ENCODE measurements around the gene FHOD1.

The FHOD1 gene

GRCh38 chr16:67207249-67208091 lies 39.8 kb downstream of the FHOD1 start:
- no peaks in the 10 kb centered on the region for H3K4me1 Mint-ChIP-seq
- no peaks in the 10 kb centered on the region for H3K9me3 Mint-ChIP-seq
- no peak for DNase-seq
- H3K27me3 Mint-ChIP-seq = peaks cover 3% of the 10 kb centered on the region
- CTCF ChIA-PET = interaction anchor here (1.1 to 1.7 kb wide), 2 partner anchors 9 to 19 kb away, joined by 5 read pairs; partner anchors contain the start of gene TMEM208
- H3K27ac Mint-ChIP-seq = no peak overlapping the region
- H3K36me3 Mint-ChIP-seq = peaks cover 12% of the 10 kb centered on the region
- H3K4me3 Mint-ChIP-seq = no peak overlapping the region

- Mint-ChIP-seq H3K27me3 (peaks cover 3% of the 10 kb centered on the region), H3K4me1 (no peaks in the 10 kb centered on the region), H3K4me3 (no peak overlapping the region), H3K27ac (no peak overlapping the region), H3K36me3 (peaks cover 13% of the 10 kb centered on the region), H3K9me3 (no peaks in the 10 kb centered on the region)
- no peak for DNase-seq
- CTCF ChIA-PET = no interaction called here
Measured at GRCh38 chr16:67206838-67207248, 40.4 kb downstream of the FHOD1 start.

GRCh38 chr16:67206129-67206837 lies 41.0 kb downstream of the FHOD1 start:
- H3K9me3 Mint-ChIP-seq = no peaks in the 10 kb centered on the region
- no peaks in the 10 kb centered on the region for H3K4me1 Mint-ChIP-seq
- no peak overlapping the region for H3K27ac Mint-ChIP-seq
- CTCF ChIA-PET = no interaction called here
- H3K36me3 Mint-ChIP-seq = peaks cover 14% of the 10 kb centered on the region
- no peak overlapping the region for H3K4me3 Mint-ChIP-seq
- no peaks in the 10 kb centered on the region for H3K27me3 Mint-ChIP-seq
- no peak for DNase-seq

- no peaks in the 10 kb centered on the region for H3K9me3 Mint-ChIP-seq
- no peaks in the 10 kb centered on the region for H3K4me1 Mint-ChIP-seq
- no peaks in the 10 kb centered on the region for H3K27me3 Mint-ChIP-seq
- CTCF ChIA-PET = interaction anchor here (0.8 kb wide), 1 partner anchor 23 kb away, joined by 3 read pairs; the partner anchor contains the start of gene TMEM208
- no peak overlapping the region for H3K27ac Mint-ChIP-seq
- DNase-seq = no peak
- H3K36me3 Mint-ChIP-seq = peaks cover 23% of the 10 kb centered on the region
- no peak overlapping the region for H3K4me3 Mint-ChIP-seq
Measured at GRCh38 chr16:67204076-67204475, 43.2 kb downstream of the FHOD1 start.

- CTCF ChIA-PET = interaction anchor here (1.0 kb wide), 1 partner anchor 9 kb away, joined by 3 read pairs; no protein-coding TSS in a partner anchor
- H3K9me3 Mint-ChIP-seq = no peaks in the 10 kb centered on the region
- H3K27me3 Mint-ChIP-seq = no peaks in the 10 kb centered on the region
- peaks cover 28% of the 10 kb centered on the region for H3K36me3 Mint-ChIP-seq
- peaks cover 2% of the 10 kb centered on the region for H3K4me1 Mint-ChIP-seq
- no peak overlapping the region for H3K4me3 Mint-ChIP-seq
- no peak for DNase-seq
- H3K27ac Mint-ChIP-seq = no peak overlapping the region
Measured at GRCh38 chr16:67202956-67203493, 44.3 kb downstream of the FHOD1 start.

- CTCF ChIA-PET = interaction anchor here (1.0 kb wide), 1 partner anchor 9 kb away, joined by 3 read pairs; no protein-coding TSS in a partner anchor
- no peaks in the 10 kb centered on the region for H3K27me3 Mint-ChIP-seq
- no peak for DNase-seq
- H3K9me3 Mint-ChIP-seq = no peaks in the 10 kb centered on the region
- no peak overlapping the region for H3K27ac Mint-ChIP-seq
- H3K4me1 Mint-ChIP-seq = peaks cover 2% of the 10 kb centered on the region
- H3K4me3 Mint-ChIP-seq = no peak overlapping the region
- peaks cover 33% of the 10 kb centered on the region for H3K36me3 Mint-ChIP-seq
Measured at GRCh38 chr16:67202426-67202825, 44.9 kb downstream of the FHOD1 start.

- peaks cover 35% of the 10 kb centered on the region for H3K36me3 Mint-ChIP-seq
- H3K9me3 Mint-ChIP-seq = no peaks in the 10 kb centered on the region
- no peak for DNase-seq
- no peak overlapping the region for H3K27ac Mint-ChIP-seq
- no peak overlapping the region for H3K4me3 Mint-ChIP-seq
- H3K4me1 Mint-ChIP-seq = peaks cover 4% of the 10 kb centered on the region
- CTCF ChIA-PET = no interaction called here
- no peaks in the 10 kb centered on the region for H3K27me3 Mint-ChIP-seq
Measured at GRCh38 chr16:67201411-67202345, 45.6 kb downstream of the FHOD1 start.

- Mint-ChIP-seq H3K27me3 (no peaks in the 10 kb centered on the region), H3K4me3 (no peak overlapping the region), H3K27ac (no peak overlapping the region), H3K36me3 (peaks cover 42% of the 10 kb centered on the region), H3K4me1 (peaks cover 16% of the 10 kb centered on the region), H3K9me3 (no peaks in the 10 kb centered on the region)
- CTCF ChIA-PET = interaction anchor here (0.9 kb wide), 1 partner anchor 187 kb away, joined by 3 read pairs; no protein-coding TSS in a partner anchor
- no peak for DNase-seq
Measured at GRCh38 chr16:67200491-67200890, 46.8 kb downstream of the FHOD1 start.

GRCh38 chr16:67199808-67200198 lies 47.5 kb downstream of the FHOD1 start:
- H3K4me1 Mint-ChIP-seq = peaks cover 19% of the 10 kb centered on the region
- no peaks in the 10 kb centered on the region for H3K27me3 Mint-ChIP-seq
- no peak overlapping the region for H3K27ac Mint-ChIP-seq
- peaks cover 48% of the 10 kb centered on the region for H3K36me3 Mint-ChIP-seq
- H3K4me3 Mint-ChIP-seq = no peak overlapping the region
- H3K9me3 Mint-ChIP-seq = no peaks in the 10 kb centered on the region
- CTCF ChIA-PET = interaction anchor here (0.9 kb wide), 1 partner anchor 187 kb away, joined by 3 read pairs; no protein-coding TSS in a partner anchor
- no peak for DNase-seq

GRCh38 chr16:67199011-67199807 lies 48.1 kb downstream of the FHOD1 start, which contains the start of gene ELMO3:
Gene ELMO3, plus strand, starts transcription at chr16:67199131. Its CDS starts 196 bp downstream, at chr16:67199327.
- H3K9me3 Mint-ChIP-seq = no peaks in the 10 kb centered on the region
- no peak for DNase-seq
- H3K4me1 Mint-ChIP-seq = peaks cover 23% of the 10 kb centered on the region
- no peak within 1 kb of the TSS for H3K4me3 Mint-ChIP-seq
- H3K27ac Mint-ChIP-seq = peak within 1 kb of the TSS; percentile 37
- CTCF ChIA-PET = interaction anchor here (1.0 to 1.9 kb wide), 3 partner anchors 9 to 13 kb away, joined by 5 to 7 read pairs (median 5); partner anchors contain the start of gene EXOC3L1
- H3K27me3 Mint-ChIP-seq = no peaks in the 10 kb centered on the region
- H3K36me3 Mint-ChIP-seq = peaks cover 53% of the 10 kb centered on the region

- no peak overlapping the region for H3K4me3 Mint-ChIP-seq
- H3K9me3 Mint-ChIP-seq = no peaks in the 10 kb centered on the region
- peak; percentile 52 for DNase-seq
- no peaks in the 10 kb centered on the region for H3K27me3 Mint-ChIP-seq
- H3K36me3 Mint-ChIP-seq = peaks cover 55% of the 10 kb centered on the region
- CTCF ChIA-PET = interaction anchor here (0.8 to 1.9 kb wide), 8 partner anchors 8 to 230 kb away, joined by 3 to 7 read pairs (median 5); partner anchors contain the start of genes EXOC3L1, TMEM208 and TPPP3
- peaks cover 31% of the 10 kb centered on the region for H3K4me1 Mint-ChIP-seq
- peak overlapping the region; percentile 37 for H3K27ac Mint-ChIP-seq
Measured at GRCh38 chr16:67198238-67198734, 49.0 kb downstream of the FHOD1 start.

- Mint-ChIP-seq H3K27me3 (no peaks in the 10 kb centered on the region), H3K4me3 (no peak overlapping the region), H3K9me3 (no peaks in the 10 kb centered on the region), H3K27ac (no peak overlapping the region), H3K36me3 (peaks cover 55% of the 10 kb centered on the region), H3K4me1 (peaks cover 36% of the 10 kb centered on the region)
- no peak for DNase-seq
- CTCF ChIA-PET = interaction anchor here (0.8 to 1.9 kb wide), 9 partner anchors 8 to 230 kb away, joined by 3 to 7 read pairs (median 5); partner anchors contain the start of genes EXOC3L1, TMEM208 and TPPP3
Measured at GRCh38 chr16:67197704-67198103, 49.6 kb downstream of the FHOD1 start.

Data from activated naive CD4-positive, alpha-beta T cell treated with anti-CD3 and anti-CD28 coated beads, Interleukin-2, amount 10 ng/mL, durations not matched to agents 7 days and 5 days (primary cell).